ENCODE measurements around the gene DHRS12.
"Not testable (repeated sequence)": the region's sequence is repeated elsewhere in the genome, so short reads cannot be mapped to it uniquely, and the experiment has no call there.

DHRS12 gene

GRCh38 chr13:51827254-51827653 lies 23.3 kb upstream of the DHRS12 start:
- DNase-seq (ENCODE audit: low read depth): no peak

DNA sequence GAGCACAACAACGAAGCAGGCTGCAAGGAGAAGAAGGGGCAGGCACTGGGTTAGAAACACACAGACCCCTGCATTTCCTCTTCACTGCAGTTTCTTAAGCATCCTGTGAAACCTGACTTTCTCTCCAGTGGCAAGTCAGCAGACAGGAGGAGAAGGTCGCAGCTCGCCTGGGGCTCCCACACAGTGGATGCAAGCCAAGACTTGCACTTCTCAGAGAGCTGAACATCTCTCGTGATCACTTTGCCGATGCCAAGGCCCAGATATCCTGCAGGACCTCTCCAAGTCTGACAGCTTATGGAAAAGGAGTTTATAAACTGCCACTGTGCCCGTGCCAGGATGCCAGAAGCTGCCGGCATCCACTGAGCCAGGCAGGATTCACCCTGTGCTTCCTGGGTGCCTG lies 22.6 kb upstream of the DHRS12 start:
- no peak for DNase-seq (ENCODE audit: low read depth)

DNA sequence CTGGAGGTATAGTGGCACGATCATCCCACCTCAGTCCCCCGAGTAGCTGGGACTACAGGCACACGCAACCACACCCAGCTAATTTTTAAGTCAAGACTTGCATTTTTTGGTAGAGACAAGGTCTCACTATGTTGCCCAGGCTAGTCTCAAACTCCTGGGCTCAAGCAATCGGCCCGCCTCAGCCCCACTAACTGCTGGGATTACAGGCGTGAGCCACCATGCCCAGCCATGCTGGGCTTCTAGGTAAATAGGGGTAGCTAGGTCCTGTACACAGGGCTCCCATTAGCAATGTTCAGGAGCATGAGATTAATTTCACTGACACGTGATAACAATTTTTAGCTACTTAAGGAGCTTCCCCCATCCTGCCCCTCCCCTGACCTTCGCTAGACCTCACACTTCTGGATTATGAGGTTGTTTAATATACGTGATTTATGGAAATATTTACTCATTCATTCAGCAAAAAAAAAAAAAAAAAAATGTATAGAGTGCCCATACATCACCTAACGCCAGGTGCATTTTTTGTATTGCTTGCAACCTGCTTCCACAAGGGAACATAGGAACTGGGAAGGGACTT lies 21.8 kb upstream of the DHRS12 start:
- no peak for DNase-seq (ENCODE audit: low read depth)

DNA sequence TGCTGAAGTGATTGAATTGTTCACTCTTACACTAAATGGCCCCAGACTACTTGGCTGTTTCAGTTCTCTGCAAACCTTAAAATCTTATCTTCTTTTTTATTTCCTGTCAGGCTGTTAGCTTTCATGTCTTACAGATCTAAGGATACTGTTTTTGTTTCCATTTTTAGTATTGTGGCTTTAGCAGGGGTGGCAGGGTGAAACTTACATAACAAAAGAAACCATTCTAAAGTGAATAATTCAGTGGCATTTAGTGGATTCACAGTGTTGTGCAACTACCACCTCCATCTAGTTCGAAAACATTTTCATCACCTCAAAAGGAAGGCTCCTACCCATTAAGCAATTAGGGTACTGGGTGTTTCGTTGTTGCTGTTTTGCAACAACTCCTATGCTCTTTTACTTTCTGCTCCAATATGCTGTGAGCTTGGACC lies 21.2 kb upstream of the DHRS12 start:
- DNase-seq (ENCODE audit: low read depth): no peak

- DNase-seq (ENCODE audit: low read depth): not testable (repeated sequence)
These were observed 20.7 kb upstream of the DHRS12 start for GRCh38 chr13:51824712-51825111.

DNA sequence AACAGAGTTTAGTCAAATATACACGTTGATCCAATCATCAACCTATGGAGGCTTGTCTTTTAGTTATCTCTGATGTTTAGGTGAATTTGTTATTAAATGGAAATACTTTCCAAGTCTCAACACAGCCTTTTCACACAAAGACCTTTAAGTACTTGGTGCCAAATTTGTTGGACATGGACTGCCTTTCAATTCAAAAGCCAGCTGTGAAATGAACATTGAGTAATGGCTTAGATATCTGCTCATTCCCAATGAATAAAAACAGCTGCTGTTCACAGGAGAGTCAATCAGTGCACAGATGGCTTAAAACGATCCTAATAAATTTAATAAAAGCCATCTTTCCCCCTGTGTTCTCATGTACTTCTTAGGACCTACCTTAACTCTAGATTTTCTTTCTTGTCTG lies 19.9 kb upstream of the DHRS12 start:
- DNase-seq (ENCODE audit: low read depth): no peak

DNA sequence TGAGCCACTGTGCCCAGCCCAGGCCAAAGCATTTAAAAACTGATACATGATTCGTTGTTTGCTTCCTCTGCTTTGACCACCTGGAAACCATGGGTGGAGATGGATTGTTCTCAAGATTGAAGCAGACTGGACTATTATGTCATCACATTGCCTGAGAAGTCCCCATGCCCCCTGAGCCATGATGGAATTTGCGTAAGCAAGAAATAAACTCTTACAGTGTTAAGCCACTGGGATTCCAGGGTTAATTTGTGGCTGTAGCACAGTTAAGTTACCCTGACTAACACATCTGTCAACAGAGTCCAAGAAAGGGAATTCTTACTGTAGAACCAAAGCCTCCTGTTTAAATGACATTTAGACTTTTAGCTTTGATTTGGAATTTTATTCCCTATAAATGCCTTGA lies 19.4 kb upstream of the DHRS12 start:
- DNase-seq (ENCODE audit: low read depth): no peak

GRCh38 chr13:51822106-51822815 lies 18.3 kb upstream of the DHRS12 start:
- no peak for DNase-seq (ENCODE audit: low read depth)

GRCh38 chr13:51821606-51822005 lies 17.6 kb upstream of the DHRS12 start:
- DNase-seq (ENCODE audit: low read depth): no peak

GRCh38 chr13:51820016-51820597 lies 16.1 kb upstream of the DHRS12 start:
- DNase-seq (ENCODE audit: low read depth): no peak

DNA sequence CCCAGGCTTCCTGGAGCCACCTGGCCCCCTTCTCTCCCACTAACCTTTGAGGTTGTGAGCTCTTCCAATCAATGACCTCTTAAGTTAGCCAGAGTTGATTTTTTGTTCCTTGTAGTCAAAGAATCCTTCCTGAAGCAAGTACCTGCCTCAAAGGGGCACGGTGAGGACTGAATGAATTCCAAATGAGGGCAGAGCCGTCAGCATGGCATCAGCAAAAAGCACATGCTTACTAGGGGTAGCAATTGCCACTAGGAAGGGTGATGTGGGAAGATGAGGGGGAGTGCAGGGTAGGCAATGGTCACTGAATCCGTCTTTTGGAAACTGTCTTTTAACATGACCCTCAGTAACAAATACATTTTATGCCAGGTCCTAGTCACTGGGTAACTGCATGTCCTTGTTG lies 15.6 kb upstream of the DHRS12 start:
- DNase-seq (ENCODE audit: low read depth): no peak

DNA sequence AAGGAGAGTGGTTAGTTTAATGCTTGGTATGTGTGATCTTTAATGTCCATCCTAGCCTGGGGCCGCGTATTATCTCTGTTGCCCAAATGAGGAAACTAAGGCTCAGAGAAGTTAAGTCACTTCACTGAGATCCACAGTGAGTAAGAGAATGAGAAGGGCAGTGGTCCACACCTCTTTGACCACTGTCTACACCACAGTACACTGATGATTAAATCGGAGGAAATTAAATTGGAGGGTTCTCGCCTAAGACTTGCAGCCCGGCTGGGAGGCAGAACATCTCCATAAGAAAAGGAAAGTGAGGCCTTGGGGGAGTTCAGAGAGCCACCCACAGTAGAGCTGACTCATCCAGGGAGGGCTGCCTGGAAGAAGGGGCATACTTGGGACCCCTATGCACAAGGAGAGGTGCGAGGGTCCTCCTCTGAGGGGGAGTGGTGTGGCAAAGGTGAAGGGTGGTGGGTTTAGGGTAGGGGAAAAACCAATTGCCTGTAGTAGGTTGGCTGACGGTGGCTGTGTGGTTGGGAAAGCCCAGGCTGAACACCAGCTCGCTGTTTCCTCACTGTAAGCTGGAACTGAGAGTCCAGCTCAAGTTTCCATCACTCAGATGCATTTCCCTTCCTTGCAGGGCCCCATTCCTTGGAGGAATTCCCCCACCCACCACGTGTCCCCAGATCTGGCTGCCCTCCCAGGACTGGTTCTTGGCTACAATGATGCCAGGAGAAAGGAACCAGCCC lies 15.0 kb upstream of the DHRS12 start:
- DNase-seq (ENCODE audit: low read depth): no peak

DNA sequence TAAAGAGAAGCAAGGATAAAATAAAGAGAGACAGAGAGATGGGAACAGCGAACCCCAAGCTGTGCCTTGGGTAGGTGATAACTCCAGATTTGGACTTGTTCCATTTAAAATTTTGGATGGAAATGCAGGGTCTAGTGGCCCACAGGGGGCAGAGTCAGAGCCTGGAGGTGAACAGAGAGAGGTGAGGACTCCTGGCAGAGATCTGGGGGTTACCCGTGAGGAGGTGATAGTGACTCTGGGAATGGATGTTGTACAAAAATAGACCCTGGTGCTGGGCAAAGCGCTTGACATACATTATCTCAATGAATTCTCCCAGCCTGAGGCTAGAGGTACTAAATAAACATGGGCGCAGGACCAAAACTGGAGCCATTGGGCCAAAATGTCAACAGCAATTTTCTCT lies 14.3 kb upstream of the DHRS12 start:
- DNase-seq (ENCODE audit: low read depth): no peak

DNA sequence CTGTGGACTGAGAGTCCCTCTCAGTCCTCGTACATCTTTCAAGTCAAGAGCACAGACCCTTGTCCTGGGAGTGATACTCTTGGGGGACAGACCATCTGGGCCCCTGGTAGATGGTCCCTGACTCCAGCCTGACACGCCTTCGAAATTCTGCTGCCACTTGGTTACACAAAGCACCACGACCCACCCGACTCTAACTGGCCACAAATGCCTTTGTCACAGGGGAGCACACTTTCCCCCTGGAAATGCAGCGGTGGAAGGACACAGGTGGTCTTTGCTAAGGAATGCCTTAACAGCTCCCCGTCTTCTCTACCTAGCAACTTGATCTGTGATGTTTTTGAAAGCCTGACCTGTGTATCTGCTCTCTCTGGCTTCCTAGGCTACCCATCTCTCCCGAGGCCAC lies 13.8 kb upstream of the DHRS12 start:
- DNase-seq (ENCODE audit: low read depth): no peak

DNA sequence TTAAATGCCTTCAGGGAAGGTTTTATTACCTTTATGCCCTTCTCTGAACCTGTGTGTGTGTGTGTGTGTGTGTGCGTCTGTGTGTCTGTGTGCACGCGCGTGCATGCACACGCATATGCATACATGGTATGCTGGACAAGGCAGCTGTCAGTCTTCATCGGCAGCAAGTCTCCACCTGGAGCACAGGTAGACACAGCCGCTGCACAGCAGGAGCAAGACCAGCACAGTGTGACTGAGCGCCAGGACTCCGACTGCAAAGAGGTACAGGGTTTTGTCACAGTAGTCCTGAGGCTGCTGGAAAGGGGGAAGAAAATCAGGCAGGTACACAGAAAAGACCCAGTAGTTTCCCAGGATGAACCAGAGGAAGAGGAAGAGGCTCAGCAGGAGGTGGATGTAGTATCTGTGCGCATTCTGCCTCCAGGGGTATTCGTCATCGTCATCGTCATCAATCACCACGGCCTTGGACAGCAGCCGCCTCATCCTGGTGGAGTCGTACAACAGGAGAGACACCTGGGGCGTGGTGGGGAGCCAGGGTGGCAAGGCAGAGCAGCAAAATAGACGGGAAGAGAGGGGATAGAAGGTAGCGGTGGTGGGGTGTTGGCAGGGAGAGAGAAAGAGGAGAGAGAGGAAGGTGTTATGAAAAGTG lies 12.8 kb upstream of the DHRS12 start:
- DNase-seq (ENCODE audit: low read depth): no peak

DNA sequence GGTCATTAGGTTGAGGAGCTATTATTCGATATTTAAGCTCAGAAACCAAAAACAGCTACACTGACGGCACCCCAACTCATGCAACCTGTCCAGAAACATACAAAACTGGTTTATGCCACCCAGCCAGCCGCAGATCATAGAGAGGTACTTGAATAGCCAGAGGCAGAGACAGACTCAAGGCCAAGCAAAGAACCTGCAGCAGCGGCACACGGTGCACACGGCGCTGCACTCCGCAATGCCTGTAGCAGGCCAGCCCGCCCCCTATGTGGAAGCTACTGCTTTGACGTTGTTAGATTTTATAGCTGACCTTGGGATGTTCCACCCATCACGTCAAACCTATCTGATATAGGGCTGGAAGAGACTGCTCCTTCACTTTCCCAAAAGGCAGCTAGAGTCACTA lies 11.9 kb upstream of the DHRS12 start:
- no peak for DNase-seq (ENCODE audit: low read depth)

DNA sequence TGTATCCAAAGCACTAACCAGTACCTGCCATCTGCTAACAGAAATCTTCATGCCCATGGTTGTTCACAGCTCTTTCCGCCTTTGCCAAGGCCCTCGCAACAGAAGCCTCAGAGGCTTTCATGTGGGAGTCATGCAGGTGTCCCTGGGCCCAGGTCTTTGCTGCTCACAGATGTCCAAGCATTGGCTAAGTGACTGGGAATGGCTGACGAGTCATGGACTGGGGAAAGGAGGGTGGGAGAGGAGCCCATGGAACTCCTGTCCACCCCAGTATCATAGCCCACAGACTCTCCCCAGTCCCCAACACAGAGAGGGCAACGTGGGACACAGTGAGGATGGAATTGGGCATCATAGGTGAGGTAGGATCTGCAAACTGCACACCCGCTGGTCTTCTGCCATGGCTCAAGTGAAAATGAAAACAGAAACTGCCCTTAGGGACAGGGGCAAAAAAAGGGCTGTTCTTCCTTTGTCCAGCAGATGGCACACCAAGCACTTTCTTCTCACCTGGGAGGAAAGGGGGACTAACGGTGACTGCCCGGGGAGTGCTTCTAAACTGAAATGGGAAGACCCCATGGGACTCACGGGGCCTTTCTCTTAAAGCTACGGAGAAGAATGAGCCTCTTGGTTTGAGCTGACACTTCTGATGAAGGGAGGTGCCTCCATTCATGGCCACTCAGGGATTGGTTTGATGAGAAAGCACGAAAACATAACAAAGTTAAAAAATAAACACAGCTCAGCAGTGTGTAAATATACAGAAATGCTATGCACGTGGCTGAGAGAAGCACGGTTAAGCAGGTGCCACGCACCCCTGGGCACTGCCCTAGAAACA lies 11.1 kb upstream of the DHRS12 start:
- peak; percentile 67 for DNase-seq (ENCODE audit: low read depth)

DNA sequence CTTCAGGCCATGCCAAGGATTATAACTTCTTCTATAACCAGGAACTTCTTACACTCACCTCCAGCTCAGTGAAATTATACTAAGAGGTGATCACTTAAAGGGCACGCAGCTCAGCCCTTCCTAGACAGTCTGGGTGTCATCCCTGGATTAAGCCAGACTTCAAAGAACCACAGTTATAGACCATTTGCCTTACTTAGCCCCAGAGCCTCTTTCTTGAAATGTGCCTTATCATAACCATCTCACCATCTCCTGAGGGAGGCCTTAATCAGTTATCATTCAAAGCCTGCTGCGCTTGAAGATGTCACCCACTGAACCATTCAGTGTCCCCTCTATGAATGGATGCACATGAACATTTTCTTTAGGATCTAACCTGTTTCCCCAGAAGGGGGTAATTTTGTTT lies 10.1 kb upstream of the DHRS12 start:
- no peak for DNase-seq (ENCODE audit: low read depth)

- no peak for DNase-seq (ENCODE audit: low read depth)
These were observed 8.0 kb upstream of the DHRS12 start for GRCh38 chr13:51811920-51812451.

- DNase-seq (ENCODE audit: low read depth): no peak
These were observed 7.1 kb upstream of the DHRS12 start for GRCh38 chr13:51811046-51811445.

DNA sequence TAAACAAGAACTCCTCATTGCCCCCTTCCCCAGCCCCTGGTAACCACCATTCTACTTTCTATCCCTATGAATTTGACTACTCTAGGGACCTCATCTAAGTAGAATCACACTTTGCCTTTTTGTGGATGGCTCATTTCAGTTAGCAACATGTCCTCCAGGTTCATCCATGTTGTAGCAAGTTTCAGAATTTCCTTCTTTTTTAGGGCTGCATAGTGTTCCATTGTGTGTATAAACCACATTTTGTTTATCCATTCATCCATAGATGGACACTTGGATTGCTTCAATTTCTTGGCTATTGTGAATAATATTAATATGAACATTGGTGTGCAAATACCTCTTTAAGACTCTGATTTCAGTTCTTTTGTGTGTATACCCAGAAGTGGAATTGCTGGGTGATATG lies 4.8 kb upstream of the DHRS12 start:
- no peak for DNase-seq (ENCODE audit: low read depth)

Measured in stimulated activated CD8-positive, alpha-beta memory T cell treated with anti-CD3 and anti-CD28 coated beads, Interleukin-15, amount 100 ng/mL, for 1 hour (primary cell).